Type B pancreatic cell (in vitro differentiated cells): Measurements from ENCODE around the gene ALAS1. TPM values are rescaled to one million over a fixed set of nuclear protein-coding genes. Genes with fewer than 3 reads are reported as not detected.

Experiments used
- DNase-seq: peaks from one replicate; pipeline ENCODE4 v3.0.0; 2021; ENCODE audit warnings: mixed read lengths; ENCODE audit not compliant: unreplicated experiment; ENCODE audit errors: extremely low spot score
- H3K27ac Mint-ChIP-seq: 2 replicates; pipeline ENCODE4 v1.8.0; 2021; ENCODE audit warnings: mild to moderate bottlenecking, mixed read lengths
- H3K27me3 Mint-ChIP-seq: 2 replicates; pipeline ENCODE4 v1.8.0; 2021; ENCODE audit warnings: mixed read lengths
- H3K36me3 Mint-ChIP-seq: 2 replicates; pipeline ENCODE4 v1.8.0; 2021; ENCODE audit warnings: mixed read lengths
- H3K4me1 Mint-ChIP-seq: one replicate; pipeline ENCODE4 v1.8.0; 2021; ENCODE audit warnings: mixed read lengths; ENCODE audit not compliant: unreplicated experiment
- H3K4me3 Mint-ChIP-seq: 2 replicates; pipeline ENCODE4 v1.8.0; 2021; ENCODE audit warnings: mild to moderate bottlenecking, mixed read lengths
- H3K9me3 Mint-ChIP-seq: 2 replicates; pipeline ENCODE4 v1.8.0; 2021; ENCODE audit warnings: mixed read lengths
- CTCF ChIP-seq: fragments of 200-600 bp; sonication (generic); conservative IDR thresholded peaks from 2 replicates; pipeline ENCODE4 v1.5.0; 2021; ENCODE audit warnings: antibody characterized with exemption, mild to moderate bottlenecking
- total RNA-seq: library from RNA; stranded (reverse); gene quantifications from 2 replicates; pipeline ENCODE4 v1.2.1, GENCODE V29; 2021; ENCODE audit warnings: low replicate concordance

The ALAS1 gene
- total RNA-seq, 1 donor from 2014 or later: 57.1 TPM

DNA sequence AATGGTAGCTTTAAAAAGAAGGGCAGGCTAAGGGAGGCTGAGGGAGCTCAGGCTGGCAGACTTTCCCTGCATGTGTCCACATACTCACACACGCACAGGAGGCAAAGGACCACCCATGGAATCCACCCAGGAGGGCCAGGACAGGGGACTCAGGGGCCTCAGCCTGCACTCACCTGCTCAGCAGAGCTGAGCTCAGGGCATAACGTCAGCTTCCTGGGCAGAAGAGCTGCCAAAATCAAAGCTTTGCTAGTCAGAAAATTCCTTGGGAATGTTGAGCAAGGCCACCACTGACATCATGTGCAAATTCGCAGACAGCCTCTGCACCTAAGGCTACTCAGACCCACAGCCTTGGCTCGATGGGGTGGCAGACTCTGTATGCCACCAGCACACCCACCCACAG is 16.4 kb upstream of the ALAS1 start:
- Mint-ChIP-seq H3K9me3 (no peaks in the 10 kb centered on the region), H3K27me3 (no peaks in the 10 kb centered on the region), H3K4me1 (peaks cover 19% of the 10 kb centered on the region), H3K27ac (no peak overlapping the region), H3K4me3 (no peak overlapping the region), H3K36me3 (no peaks in the 10 kb centered on the region)
- no peak for TF ChIP-seq CTCF
- DNase-seq: no peak

GRCh38 chr3:52182196-52182595 is 15.8 kb upstream of the ALAS1 start:
- peaks cover 15% of the 10 kb centered on the region for H3K4me1 Mint-ChIP-seq
- H3K4me3 Mint-ChIP-seq: no peak overlapping the region
- H3K27ac Mint-ChIP-seq: no peak overlapping the region
- no peaks in the 10 kb centered on the region for H3K36me3 Mint-ChIP-seq
- no peak for DNase-seq
- no peaks in the 10 kb centered on the region for H3K9me3 Mint-ChIP-seq
- TF ChIP-seq CTCF: no peak
- no peaks in the 10 kb centered on the region for H3K27me3 Mint-ChIP-seq

GRCh38 chr3:52182691-52183090 is 15.3 kb upstream of the ALAS1 start:
- Mint-ChIP-seq H3K4me3 (no peak overlapping the region), H3K4me1 (peaks cover 10% of the 10 kb centered on the region), H3K9me3 (no peaks in the 10 kb centered on the region), H3K27ac (no peak overlapping the region), H3K36me3 (no peaks in the 10 kb centered on the region), H3K27me3 (no peaks in the 10 kb centered on the region)
- no peak for DNase-seq
- TF ChIP-seq CTCF: no peak

DNA sequence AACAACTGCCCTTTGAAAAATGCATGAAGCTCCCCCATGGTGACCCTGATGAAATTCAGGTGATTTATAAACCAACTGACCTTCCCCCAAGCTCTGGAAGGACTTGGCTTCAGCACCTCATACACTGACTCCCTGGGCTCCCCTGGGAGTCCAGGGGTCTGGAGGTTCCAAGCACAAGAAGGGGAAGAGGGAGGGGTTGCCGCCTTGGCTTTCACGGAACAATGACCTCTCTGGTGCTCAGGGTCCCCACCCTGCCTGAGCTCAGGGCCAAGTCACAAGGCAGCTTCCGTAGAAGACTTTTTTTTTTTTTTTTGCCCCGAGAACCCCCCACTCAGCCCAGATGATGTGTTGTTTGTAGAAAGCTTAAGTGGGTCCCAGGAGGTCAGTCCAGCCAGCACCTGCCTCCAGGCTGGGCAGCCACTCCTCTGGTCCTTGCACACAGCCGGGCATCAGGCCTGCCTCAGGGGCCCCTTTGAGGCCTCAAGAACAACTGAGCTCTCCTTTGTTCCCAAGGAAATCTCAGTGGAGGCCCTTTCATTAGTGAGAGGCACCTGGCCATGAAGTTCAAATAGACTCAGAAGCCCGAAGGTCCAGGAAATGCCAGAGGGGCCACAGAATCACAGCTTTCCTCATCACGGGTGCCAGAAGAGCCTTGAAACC is 14.0 kb upstream of the ALAS1 start:
- H3K27me3 Mint-ChIP-seq: no peaks in the 10 kb centered on the region
- no peak for DNase-seq
- H3K36me3 Mint-ChIP-seq: no peaks in the 10 kb centered on the region
- no peak for TF ChIP-seq CTCF
- H3K9me3 Mint-ChIP-seq: no peaks in the 10 kb centered on the region
- no peak overlapping the region for H3K27ac Mint-ChIP-seq
- H3K4me1 Mint-ChIP-seq: peaks cover 11% of the 10 kb centered on the region
- H3K4me3 Mint-ChIP-seq: no peak overlapping the region

DNA sequence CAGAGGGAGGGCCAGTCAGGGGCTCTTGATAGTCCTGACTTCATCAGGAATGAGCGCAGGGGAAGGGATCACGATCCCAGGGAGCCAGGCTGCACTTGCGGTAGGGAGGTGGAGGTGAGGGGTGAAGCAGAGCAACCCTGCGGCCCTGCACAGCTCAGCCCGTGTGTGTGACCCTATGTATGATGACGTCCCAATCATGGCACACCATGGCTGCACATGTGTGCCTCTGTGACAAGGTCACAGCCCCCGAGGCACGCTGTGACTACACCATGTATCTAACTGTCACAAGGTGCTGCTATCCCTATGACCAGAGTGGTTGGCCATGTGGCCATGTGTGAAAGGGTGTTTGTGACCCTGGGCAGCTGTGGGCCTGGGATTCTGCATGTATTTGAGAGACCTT is 13.3 kb upstream of the ALAS1 start:
- TF ChIP-seq CTCF: no peak
- Mint-ChIP-seq H3K9me3 (no peaks in the 10 kb centered on the region), H3K4me1 (peaks cover 14% of the 10 kb centered on the region), H3K27ac (peak overlapping the region; percentile 32), H3K36me3 (no peaks in the 10 kb centered on the region), H3K27me3 (no peaks in the 10 kb centered on the region), H3K4me3 (no peak overlapping the region)
- DNase-seq: no peak

DNA sequence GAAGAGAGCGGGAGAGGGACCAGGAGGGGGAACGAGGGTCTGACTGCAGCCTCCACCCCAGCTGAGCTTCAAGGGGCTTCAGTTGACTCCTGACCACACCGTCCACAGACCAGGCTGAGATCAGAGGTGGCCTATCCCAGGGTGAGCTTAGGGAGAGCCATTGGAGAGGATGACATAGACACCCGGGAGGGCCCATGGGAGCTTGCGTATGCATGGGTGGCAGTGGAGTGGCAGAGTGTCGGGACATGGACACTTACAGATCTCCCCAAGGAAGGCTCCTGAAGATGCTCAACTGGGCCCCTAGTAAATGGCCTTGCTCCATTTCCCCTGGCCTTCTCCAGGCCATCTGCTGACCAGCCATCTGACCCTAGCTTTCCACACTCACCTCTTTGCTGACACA is 12.6 kb upstream of the ALAS1 start:
- Mint-ChIP-seq H3K4me3 (no peak overlapping the region), H3K27ac (no peak overlapping the region), H3K27me3 (no peaks in the 10 kb centered on the region), H3K36me3 (no peaks in the 10 kb centered on the region), H3K4me1 (peaks cover 14% of the 10 kb centered on the region), H3K9me3 (no peaks in the 10 kb centered on the region)
- TF ChIP-seq CTCF: no peak
- DNase-seq: no peak
